ENCODE data around the gene EN2.

GRCh38 chr7:155416646-155417380 lies 41.1 kb upstream of the EN2 start:
- TF ChIP-seq CTCF (IDR thresholded peaks at IDR 0.05 in 8 of 11, conservative IDR thresholded peaks at IDR 0.05 in 3 of 11): no peak
- TF ChIP-seq POLR2A (IDR thresholded peaks at IDR 0.05): no peak

Data from spleen (tissue), 7 donors.